Measurements from ENCODE around the gene KANSL1.
"Not testable (repeated sequence)": the region's sequence is repeated elsewhere in the genome, so short reads cannot be mapped to it uniquely, and the experiment has no call there.

The KANSL1 gene

DNA sequence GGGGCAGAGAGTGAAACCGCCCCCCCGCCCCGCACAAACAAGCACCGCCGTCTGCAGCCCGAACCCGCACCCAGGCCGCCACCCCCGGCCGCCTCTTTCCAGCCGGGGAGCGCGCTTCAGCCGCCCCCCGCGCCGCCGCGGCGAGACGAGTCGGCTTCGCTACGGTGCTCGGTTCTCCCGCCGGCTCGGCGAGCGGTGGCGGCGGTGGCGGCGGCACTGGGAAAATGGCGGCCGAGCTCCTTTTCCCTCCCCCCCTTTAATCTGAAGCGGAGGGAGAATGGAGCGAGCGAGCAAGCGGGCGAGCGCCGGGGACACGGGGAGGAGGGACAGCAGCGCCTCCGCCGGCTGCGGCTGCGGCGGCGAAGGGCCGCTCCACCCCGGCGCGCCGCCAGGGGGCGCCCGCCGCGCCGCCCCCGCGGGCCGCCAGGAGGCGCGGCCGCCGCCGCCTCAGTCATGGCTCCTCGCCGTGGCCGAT, at the start of gene KANSL1:
KANSL1 (minus strand) TSS at position 279 of the 475 bp plus-strand sequence. CDS start 21,286 bp downstream, outside the sequence.
- no peak for DNase-seq (ENCODE audit: low read depth, low spot score)

DNA sequence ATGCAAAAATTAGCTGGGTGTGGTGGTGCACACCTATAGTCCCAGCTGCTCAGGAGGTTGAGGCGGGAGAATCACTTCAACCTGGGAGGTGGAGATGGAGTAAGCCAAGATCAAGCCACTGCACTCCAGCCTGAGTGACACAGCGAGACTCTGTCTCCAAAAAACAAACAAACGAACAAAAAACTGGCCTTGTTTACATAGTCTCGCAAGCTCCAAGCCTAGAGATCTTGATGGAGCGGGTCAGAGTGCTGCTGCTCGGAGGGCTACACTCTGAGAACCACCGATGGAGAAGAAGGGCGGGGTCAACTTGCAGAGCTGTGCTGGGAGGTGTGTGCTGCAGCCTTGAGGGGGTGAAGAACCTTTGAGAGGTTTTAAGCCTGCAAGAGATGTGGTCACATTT, 38.1 kb upstream of the KANSL1 start:
- not testable (repeated sequence) for DNase-seq (ENCODE audit: low read depth, low spot score)

GRCh38 chr17:46225274-46225794, 32.1 kb upstream of the KANSL1 start:
- DNase-seq (ENCODE audit: low read depth, low spot score), result peak; percentile 77

- DNase-seq (ENCODE audit: low read depth, low spot score), result not testable (repeated sequence)
These were observed 31.6 kb upstream of the KANSL1 start for GRCh38 chr17:46224864-46225263.

DNA sequence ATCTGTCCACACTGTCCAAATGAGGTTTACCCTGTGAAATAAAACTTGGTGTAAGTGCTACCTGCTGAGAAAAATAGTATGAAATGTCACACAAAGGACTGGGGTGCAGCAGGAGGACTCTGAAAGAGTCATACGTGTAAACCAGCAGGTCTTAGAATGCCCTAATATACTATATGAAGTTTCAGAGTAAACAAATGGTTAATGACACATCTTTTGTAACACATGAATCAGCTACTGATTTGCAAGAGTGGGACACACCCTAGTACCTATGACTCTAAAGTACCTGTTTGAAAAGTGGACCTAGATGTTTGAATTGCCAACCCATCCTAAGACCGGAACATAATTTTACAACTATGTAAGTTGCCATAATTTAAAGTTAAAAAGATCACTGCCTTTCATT, 29.8 kb upstream of the KANSL1 start:
- not testable (repeated sequence) for DNase-seq (ENCODE audit: low read depth, low spot score)

- DNase-seq (ENCODE audit: low read depth, low spot score), result no peak
These were observed 23.5 kb upstream of the KANSL1 start for GRCh38 chr17:46216682-46217081.

GRCh38 chr17:46212634-46213435, 19.6 kb upstream of the KANSL1 start:
- DNase-seq (ENCODE audit: low read depth, low spot score), result peak; percentile 50

DNA sequence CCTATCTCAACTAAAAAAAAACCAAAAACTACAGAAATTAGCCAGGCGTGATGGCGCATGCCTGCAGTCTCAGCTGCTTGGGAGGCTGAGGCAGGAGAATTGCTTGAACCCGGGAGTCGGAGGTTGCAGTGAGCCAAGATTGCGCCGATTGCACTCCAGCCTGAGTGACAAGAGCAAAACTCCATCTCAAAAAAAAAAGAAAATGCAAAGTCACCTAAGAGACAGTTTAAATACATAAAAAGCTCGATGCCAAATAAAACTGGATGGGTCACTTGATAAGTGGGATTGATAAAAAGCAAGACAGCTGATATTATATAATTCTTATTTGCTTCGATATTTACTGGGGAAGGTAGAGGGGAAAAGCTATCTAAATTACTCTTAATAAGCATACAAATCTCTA, 15.8 kb upstream of the KANSL1 start:
- DNase-seq (ENCODE audit: low read depth, low spot score), result no peak

DNA sequence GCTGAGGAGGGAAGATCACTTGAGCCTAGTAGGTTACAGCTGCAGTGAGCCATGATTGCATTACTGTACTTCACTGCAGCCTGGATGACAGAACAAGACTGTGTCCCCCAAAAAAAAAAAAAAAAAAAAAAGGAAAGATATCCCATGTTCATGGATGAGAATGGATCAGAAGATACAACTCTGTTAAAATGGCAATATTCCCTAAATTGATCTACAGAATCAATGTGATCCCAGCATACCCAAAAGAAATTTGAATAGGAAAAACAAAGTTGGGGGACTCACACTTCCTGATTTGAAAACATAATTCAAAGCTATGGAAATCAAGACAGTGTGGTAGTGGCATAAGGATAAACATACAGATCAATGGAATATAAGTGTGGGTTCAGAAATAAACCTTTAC, 12.7 kb upstream of the KANSL1 start:
- DNase-seq (ENCODE audit: low read depth, low spot score), result no peak

DNA sequence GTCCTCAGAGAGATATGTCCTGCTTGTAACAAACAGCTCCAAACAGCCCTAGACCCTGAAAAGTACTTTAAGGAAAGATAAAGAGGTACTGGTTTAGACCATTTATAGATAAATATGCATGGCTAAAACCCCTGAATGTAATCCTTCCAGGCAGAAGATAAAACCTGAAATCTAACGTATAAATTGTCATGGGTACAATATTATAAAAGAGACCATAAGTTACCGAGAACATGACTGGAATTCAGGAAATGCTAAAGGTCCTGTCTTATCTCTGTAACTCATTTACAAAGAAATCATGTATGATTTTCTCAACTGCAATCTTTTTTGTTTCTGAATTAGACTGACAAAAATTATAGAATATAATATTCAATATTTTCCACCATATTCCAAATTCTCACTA, 9.2 kb upstream of the KANSL1 start:
- DNase-seq (ENCODE audit: low read depth, low spot score), result no peak

DNA sequence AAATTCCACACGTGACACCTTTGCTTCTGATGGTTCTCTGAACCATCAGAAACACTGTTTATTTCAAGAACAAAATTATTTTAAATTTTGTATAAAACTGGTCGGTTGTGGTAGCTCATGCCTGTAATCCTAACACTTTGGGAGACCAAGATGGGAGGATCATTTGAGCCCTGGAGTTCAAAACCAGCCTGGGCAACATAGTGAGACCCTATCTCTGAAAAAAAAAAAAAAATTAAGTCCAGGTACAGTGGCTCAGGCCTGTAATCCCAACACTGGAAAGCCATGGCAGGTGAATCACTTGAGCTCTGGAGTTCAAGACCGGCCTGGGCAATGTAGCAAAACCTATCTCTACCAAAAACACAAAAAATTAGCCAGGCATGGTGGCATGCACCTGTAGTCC, 8.3 kb upstream of the KANSL1 start:
- no peak for DNase-seq (ENCODE audit: low read depth, low spot score)

- DNase-seq (ENCODE audit: low read depth, low spot score), result no peak
These were observed 7.0 kb upstream of the KANSL1 start for GRCh38 chr17:46200197-46200596.

DNA sequence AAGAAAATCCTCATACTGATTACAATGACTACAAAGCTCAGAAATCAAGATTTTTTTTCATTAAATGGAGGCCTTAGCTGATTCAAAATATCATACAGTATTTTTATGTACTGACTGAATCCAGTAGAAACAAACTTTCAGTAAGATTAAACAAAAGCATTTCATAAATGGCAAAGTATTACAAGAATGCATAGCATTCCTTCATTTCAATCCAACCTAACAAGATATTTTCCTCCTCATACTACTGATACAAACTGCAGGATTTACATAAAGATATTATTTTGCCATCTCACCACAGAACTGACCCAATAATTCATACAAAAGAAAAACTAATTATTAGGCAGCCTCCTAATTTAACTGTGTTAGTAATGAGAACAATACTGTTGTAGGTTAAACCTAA, 6.2 kb upstream of the KANSL1 start:
- DNase-seq (ENCODE audit: low read depth, low spot score), result no peak

DNA sequence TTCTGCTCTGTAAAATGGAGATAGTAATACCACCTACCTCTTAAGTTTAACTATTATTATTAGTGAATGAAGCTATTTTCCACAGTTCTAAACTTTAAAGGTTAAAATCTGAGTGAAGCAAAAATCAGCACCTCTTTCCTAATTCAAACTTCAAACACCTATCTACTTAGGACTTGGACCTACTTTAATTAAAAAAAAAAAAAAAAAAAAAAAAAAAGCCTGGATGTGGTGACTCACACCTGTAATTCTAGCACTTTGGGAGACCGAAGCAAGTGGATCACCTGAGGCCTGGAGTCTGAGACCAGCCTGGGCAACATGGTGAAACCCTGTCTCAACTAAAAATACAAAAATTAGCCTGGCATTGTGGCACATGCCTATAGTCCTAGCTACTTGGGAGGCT, 5.0 kb upstream of the KANSL1 start:
- no peak for DNase-seq (ENCODE audit: low read depth, low spot score)

DNA sequence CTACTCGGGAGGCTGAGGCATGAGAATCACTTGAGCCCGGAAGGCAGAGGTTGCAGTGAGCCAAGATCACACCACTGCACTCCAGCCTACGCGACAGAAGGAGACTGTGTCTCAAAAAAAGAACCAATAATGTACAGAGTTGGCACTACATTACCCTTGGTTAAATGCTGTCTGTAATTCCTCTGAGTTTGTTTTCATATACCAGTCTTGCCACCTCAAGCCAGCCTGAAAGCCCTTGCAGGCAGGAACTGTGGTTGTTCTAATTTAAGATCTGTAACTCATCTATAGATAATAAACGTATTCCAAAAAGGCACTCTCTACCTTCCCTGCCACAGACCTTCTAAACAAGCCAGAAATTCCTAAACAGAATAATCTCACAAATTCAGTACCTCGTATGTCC, 4.3 kb upstream of the KANSL1 start:
- no peak for DNase-seq (ENCODE audit: low read depth, low spot score)

DNA sequence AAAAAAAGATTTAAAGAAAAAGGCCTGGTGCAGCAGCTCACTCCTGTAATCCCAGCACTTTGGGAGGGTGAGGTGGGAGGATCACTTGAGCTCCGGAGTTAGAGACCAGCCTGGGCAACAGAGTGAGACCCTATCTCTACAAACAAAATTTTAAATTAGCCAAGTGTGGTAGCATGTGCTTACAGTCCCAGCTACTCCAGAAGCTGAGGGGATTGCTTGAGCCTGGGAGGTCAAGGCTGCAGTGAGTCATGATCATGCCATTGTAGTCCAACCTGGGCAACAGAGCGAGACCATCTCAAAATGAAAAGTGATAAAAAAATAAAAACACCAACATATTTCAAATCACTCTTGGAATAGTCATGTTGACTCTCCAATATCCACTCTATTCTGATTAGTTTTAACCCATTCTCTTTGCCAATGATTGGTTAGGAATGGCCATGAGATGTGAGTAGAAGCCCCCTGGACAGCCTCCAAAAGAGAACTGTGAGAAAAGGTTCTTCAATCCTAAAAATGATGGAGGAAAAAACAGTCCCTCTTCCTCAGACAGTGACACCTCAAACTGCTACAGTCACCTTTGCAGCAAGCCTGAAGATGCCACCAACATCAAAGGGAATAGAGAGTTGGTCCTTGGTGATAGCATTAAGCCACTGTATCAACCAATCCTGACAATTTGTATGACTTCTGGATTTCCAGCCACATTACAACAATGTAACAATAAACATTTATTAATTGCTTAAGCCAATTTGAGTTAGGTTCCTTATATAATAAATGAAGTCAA, 2.9 kb upstream of the KANSL1 start:
- no peak for DNase-seq (ENCODE audit: low read depth, low spot score)

DNA sequence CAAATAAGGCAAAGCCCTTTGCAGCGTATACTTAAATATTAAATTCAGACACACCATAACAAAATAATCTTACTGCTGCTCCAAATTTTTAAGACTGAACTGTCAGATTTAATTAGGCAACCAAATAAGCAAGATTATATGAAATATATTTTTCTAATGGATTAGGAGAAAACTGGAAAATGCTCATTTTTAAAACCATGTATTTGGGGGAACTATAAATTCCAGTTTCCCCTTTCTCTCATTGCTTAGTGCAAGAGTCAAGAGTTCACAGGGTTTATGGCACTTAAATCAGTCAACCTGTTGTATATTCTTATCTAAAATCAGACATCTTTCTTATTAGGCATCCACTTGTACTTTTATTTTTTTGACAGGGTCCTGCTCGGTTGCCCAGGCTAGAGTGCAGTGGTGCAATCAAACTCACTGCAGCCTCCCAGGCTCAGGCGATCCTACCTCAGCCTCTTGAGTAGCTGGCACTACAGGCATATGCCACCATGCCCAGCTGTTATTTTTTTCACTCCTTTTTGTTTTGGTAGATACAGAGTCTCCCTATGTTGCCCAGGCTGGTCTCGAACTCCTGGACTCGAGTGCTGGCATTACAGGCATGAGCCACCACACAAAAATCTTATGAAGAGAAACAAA, 2.1 kb upstream of the KANSL1 start:
- no peak for DNase-seq (ENCODE audit: low read depth, low spot score)

DNA sequence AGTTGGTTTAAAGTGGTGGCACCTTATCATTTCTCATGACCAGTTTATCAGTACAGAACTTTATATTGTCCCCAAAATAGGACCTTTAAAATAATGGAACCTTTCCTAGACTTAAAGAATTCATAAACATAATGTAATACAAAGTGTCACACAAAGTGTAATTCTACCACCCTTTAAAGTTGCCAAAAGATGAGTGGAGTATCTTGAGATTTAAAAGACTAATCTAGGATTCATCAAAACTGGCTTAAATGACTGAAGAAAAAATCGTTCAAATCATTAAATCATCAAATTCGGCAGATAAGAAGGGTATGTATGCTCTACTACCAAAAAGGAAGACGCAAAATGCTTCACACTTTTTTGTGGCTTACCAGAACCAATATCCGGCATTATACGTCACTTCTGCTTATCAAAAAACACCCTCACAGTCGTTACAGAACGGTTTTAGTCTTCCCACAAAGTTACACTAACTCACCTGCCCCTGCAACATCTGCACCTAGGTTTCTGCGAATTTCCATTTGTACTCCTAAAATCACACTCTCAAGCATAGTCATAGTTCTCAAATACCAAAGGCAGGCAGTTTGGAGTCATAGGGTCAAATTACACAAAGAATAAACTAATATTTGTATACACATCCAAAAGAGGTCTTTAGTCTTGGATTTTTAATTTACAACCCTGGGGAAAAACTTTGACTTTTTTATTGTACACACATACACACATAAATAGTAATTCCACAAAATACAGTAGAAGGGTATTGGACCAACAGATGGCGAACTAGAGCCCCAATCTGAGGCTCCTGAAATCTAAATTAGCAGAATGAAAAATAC, 1.4 kb upstream of the KANSL1 start:
- no peak for DNase-seq (ENCODE audit: low read depth, low spot score)

- DNase-seq (ENCODE audit: low read depth, low spot score), result peak; percentile 79
These were observed 580 bp upstream of the KANSL1 start for GRCh38 chr17:46193626-46194392.

DNA sequence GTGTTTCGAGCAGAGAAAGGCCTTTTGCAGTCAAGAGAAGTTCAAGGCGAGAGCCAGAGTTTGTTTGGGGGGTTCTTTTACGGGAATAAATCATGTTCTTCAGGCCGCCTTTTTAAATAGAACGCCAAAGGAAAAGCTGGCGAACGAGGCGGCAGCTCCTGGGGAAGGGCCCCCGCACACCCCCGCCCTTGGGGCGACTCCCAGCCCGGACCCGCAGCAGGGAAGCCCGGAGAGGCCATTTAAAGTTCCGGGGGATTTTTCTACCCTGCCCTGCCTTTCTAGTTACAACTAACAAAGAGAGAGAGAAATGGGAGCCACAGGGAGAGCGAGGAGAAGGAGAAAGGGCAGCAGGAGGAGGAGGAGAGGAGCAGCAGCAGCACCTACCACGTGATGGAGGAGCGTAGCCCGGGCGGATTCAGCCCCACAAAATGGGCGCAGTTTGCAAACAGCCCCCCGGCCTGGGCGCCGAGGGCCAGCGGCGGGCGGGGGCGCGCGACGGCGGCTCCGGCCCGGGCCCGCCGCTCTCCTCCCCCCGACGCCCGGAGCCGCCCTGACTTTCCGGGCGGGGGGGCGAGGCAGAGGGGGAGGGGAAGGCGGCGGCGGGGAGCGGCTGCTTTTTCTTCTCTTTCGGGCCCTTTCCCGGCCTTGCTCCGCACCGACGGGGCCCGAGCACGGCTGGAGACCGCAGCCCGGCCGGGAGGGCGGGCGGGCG, 634 bp downstream of the KANSL1 start:
- DNase-seq (ENCODE audit: low read depth, low spot score), result no peak

Measured in iPS DF 19.7 (cell line).